Measurements from ENCODE around the gene ELL.
"Not testable (repeated sequence)": the region's sequence is repeated elsewhere in the genome, so short reads cannot be mapped to it uniquely, and the experiment has no call there.

The ELL gene

GRCh38 chr19:18529782-18530181, 7.9 kb upstream of the ELL start:
- no peak for DNase-seq

GRCh38 chr19:18526316-18526715, 4.4 kb upstream of the ELL start:
- no peak for DNase-seq

- DNase-seq: no peak
These were observed 2.0 kb upstream of the ELL start for GRCh38 chr19:18523841-18524240.

GRCh38 chr19:18522862-18523440, 1.1 kb upstream of the ELL start:
- DNase-seq: not testable (repeated sequence)

- peak; percentile 100 for DNase-seq
These were observed 423 bp upstream of the ELL start for GRCh38 chr19:18522124-18522861.

- DNase-seq: peak; percentile 50
These were observed 800 bp downstream of the ELL start for GRCh38 chr19:18520848-18521691.

GRCh38 chr19:18519962-18520847, 1.7 kb downstream of the ELL start:
- DNase-seq: peak; percentile 62

- no peak for DNase-seq
These were observed 3.2 kb downstream of the ELL start for GRCh38 chr19:18518639-18519038.

GRCh38 chr19:18517606-18518005, 4.3 kb downstream of the ELL start:
- DNase-seq: no peak

GRCh38 chr19:18515959-18516358, 5.9 kb downstream of the ELL start:
- no peak for DNase-seq

GRCh38 chr19:18514800-18515682, 6.8 kb downstream of the ELL start:
- peak; percentile 82 for DNase-seq

- DNase-seq: no peak
These were observed 8.0 kb downstream of the ELL start for GRCh38 chr19:18513868-18514267.

GRCh38 chr19:18510216-18510615, 11.7 kb downstream of the ELL start:
- DNase-seq: no peak

- no peak for DNase-seq
These were observed 13.3 kb downstream of the ELL start for GRCh38 chr19:18508585-18508984.

GRCh38 chr19:18507727-18508440, 14.0 kb downstream of the ELL start:
- DNase-seq: no peak

- no peak for DNase-seq
These were observed 14.7 kb downstream of the ELL start for GRCh38 chr19:18507021-18507726.

GRCh38 chr19:18506101-18506930, 15.6 kb downstream of the ELL start:
- DNase-seq: no peak

- DNase-seq: no peak
These were observed 16.8 kb downstream of the ELL start for GRCh38 chr19:18504886-18505610.
